ENCODE results near the gene SRPX. TPM values are rescaled to one million over a fixed set of nuclear protein-coding genes. Genes with fewer than 3 reads are reported as not detected.

The SRPX gene
- total RNA-seq, 4 donors from 2014 or later, result 47.5 to 135 (median 107) TPM

- intact Hi-C loops (cut with DNase I), result no loop called here
- Histone ChIP-seq H3K9me3 (no peaks in the 10 kb centered on the region), H3K36me3 (no peaks in the 10 kb centered on the region), H3K27me3 (no peaks in the 10 kb centered on the region), H3K4me3 (replicated peaks in 1 of 3) (no peak overlapping the region), H3K27ac (no peak overlapping the region), H3K4me1 (no peaks in the 10 kb centered on the region)
- TF ChIP-seq POLR2A (IDR thresholded peaks at IDR 0.05), result no peak
- TF ChIP-seq CTCF (IDR thresholded peaks at IDR 0.05), result no peak
- no peak for DNase-seq
- WGBS, 2 donors, result 94 to 100% methylated on average over 6 to 7 of the region's 7 CpGs
Measured at GRCh38 chrX:38156838-38157237, 63.8 kb downstream of the SRPX start.

- no peak overlapping the region for H3K27ac ChIP-seq
- H3K4me3 ChIP-seq (replicated peaks in 1 of 3), result no peak overlapping the region
- no peaks in the 10 kb centered on the region for H3K9me3 ChIP-seq
- 45 to 83% methylated on average over 2 of the region's 2 CpGs for WGBS, 2 donors
- intact Hi-C loops (cut with DNase I), result no loop called here
- DNase-seq, result no peak
- H3K4me1 ChIP-seq, result no peaks in the 10 kb centered on the region
- no peaks in the 10 kb centered on the region for H3K36me3 ChIP-seq
- no peaks in the 10 kb centered on the region for H3K27me3 ChIP-seq
- TF ChIP-seq POLR2A (IDR thresholded peaks at IDR 0.05), result no peak
- TF ChIP-seq CTCF (IDR thresholded peaks at IDR 0.05), result no peak
Measured at GRCh38 chrX:38154818-38155217, 65.9 kb downstream of the SRPX start.

- no peaks in the 10 kb centered on the region for H3K4me1 ChIP-seq
- WGBS, 2 donors, result 62 to 92% methylated on average over 5 of the region's 5 CpGs
- H3K27ac ChIP-seq, result no peak overlapping the region
- intact Hi-C loops (cut with DNase I), result no loop called here
- no peaks in the 10 kb centered on the region for H3K9me3 ChIP-seq
- H3K27me3 ChIP-seq, result no peaks in the 10 kb centered on the region
- no peaks in the 10 kb centered on the region for H3K36me3 ChIP-seq
- no peak overlapping the region for H3K4me3 ChIP-seq (replicated peaks in 1 of 3)
- TF ChIP-seq CTCF (IDR thresholded peaks at IDR 0.05) (no peak), POLR2A (IDR thresholded peaks at IDR 0.05) (no peak)
- no peak for DNase-seq
Measured at GRCh38 chrX:38154340-38154739, 66.3 kb downstream of the SRPX start.

- TF ChIP-seq POLR2A (IDR thresholded peaks at IDR 0.05) (no peak), CTCF (IDR thresholded peaks at IDR 0.05) (no peak)
Measured at GRCh38 chrX:38151441-38151840, 69.2 kb downstream of the SRPX start.

GRCh38 chrX:38150993-38151392, 69.7 kb downstream of the SRPX start:
- Histone ChIP-seq H3K27me3 (no peaks in the 10 kb centered on the region), H3K27ac (no peak overlapping the region), H3K36me3 (no peaks in the 10 kb centered on the region), H3K9me3 (no peaks in the 10 kb centered on the region), H3K4me3 (replicated peaks in 1 of 3) (no peak overlapping the region), H3K4me1 (no peaks in the 10 kb centered on the region)
- no peak for DNase-seq
- intact Hi-C loops (cut with DNase I), result no loop called here
- 91 to 93% methylated on average over 4 of the region's 4 CpGs for WGBS, 2 donors
- TF ChIP-seq POLR2A (IDR thresholded peaks at IDR 0.05), result no peak
- TF ChIP-seq CTCF (IDR thresholded peaks at IDR 0.05), result no peak

More at GRCh38 chrX:38151441-38151840, 69.2 kb downstream of the SRPX start:
- Histone ChIP-seq H3K4me1 (no peaks in the 10 kb centered on the region), H3K36me3 (no peaks in the 10 kb centered on the region), H3K27me3 (no peaks in the 10 kb centered on the region), H3K27ac (no peak overlapping the region), H3K4me3 (replicated peaks in 1 of 3) (no peak overlapping the region), H3K9me3 (no peaks in the 10 kb centered on the region)
- no peak for DNase-seq
- intact Hi-C loops (cut with DNase I), result no loop called here
- WGBS, 2 donors, result 87 to 90% methylated on average over 5 of the region's 5 CpGs
